GM12874 (cell line): Measurements from ENCODE around the gene SCNN1A.
A peak's percentile ranks its signal among the peaks of the same experiment; 100 is the strongest.

Experiments
- TF ChIP-seq, protein P1 (sequence below): IDR thresholded peaks from 2 replicates; pipeline ENCODE4 v1.5.1; 2011; ENCODE audit warnings: low read depth, mild to moderate bottlenecking, control low read depth, low read length, moderate library complexity; ENCODE audit not compliant: insufficient read depth

The SCNN1A gene

DNA sequence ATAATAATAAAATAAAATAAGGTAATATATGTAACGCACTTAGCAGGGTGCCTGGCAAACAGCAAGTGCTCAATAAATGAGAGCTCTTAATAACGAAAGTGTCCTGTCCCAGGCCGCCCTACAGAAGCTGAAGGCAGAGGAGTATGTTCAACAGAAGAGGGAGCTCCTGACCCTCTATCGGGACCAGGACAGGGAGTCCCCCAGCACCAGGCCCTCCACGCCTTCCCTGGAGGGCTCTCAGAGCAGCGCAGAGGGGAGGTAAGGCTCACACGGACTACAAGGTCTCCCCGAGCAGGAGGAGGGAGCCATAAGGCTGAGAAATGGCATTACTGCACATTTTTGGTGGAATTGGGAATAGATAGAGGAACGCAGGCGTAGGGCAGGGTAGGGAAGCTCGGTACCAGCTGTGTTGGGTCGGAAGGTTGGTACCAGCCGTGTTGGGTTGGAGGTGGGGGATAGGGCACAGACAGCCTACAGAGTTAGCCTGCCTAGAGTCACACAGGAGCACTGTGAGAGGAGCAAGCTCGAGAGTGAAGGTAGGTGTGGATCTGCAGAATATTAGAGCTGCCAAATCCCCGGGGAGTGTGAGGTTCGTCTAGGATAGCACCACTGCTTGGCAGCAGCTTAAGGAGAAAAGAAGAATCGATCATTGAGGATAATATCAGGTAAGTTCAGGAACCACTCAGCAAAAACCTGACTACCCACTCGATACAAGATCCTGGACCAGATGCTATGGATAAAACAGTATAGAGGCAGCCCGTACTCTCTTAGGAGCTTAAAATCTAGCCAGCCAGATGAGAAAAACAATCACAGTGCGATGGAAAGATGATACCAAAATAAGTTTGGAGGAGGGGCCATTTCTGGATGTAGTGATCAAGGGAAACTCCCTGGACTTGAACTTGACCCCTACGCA lies 48.8 kb downstream of the SCNN1A start:
- TF ChIP-seq, protein P1, sequence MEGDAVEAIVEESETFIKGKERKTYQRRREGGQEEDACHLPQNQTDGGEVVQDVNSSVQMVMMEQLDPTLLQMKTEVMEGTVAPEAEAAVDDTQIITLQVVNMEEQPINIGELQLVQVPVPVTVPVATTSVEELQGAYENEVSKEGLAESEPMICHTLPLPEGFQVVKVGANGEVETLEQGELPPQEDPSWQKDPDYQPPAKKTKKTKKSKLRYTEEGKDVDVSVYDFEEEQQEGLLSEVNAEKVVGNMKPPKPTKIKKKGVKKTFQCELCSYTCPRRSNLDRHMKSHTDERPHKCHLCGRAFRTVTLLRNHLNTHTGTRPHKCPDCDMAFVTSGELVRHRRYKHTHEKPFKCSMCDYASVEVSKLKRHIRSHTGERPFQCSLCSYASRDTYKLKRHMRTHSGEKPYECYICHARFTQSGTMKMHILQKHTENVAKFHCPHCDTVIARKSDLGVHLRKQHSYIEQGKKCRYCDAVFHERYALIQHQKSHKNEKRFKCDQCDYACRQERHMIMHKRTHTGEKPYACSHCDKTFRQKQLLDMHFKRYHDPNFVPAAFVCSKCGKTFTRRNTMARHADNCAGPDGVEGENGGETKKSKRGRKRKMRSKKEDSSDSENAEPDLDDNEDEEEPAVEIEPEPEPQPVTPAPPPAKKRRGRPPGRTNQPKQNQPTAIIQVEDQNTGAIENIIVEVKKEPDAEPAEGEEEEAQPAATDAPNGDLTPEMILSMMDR: no peak; the same call in 1 of the 2 replicates

DNA sequence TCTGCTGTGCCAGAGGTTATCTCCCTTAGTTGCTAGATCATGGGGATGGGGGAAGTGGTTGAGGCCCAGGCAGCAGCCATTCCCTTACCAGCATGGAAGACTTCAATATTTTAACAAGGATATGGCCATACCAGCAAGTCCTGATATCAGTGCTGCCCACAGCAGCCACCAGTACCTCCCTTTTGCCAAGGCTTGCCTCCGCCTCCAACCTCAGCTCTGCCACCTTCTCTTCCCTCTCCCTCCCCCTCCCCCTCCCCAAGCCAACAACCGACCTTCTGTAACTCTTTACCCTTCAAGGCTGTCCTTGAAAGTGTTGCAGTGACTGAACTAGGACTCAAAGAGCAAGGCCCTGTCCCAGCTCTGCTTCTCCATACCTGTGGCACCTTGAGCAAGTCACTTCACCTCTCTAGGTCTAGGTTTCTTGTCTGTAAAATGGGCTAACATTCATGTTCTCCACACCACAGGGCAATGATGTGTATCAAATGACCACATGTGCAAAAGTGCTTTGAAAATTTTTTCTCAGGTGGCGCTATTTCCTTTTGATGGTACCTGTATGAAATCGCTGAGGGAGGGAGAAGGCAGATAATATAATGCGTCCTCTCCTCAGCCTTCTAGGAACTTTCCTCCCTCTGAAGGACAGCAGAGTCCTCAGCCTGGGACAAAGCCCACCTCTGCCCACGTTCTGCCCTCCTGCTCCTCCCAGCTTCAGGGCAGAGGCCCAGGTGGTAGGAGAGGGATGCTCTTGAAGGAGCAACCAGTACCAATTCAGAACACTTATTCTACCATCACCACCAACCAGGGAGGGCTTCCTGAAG lies 50.2 kb downstream of the SCNN1A start:
- TF ChIP-seq, protein P1: no peak

DNA sequence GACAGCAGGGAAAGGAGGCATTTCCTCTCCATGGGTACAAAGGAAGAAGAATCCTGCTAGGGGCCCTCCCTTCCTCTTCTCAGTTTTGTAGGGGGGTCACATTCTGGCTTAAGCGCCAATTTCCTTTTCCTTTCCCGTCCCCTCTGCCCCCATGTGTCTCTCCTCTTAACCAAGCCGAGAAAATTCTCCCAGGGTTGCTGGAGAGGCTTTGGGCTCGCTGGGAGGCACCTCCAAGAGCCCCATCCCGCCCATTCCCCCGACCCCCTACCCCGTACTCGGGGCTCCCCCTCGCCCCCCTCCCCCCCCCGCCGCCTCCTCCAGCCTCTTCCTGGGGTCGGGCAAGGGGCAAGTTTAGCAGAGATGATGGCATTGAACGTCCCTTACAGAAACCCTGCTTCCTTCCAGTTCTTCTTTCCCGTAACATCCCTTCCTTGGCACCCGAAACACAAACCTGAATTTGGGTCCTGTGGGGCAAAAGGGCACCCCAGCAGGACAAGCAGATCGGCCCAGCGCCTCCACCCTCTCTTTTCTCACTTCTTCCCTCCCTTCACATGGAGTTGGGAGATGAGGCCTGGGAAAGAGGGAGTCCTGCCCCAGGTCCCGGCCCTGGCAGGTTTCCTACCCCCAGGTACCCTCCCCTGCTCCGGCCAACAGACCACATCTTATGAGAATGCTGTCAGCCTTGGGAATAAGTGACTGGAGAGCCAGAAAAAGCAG lies 51.2 kb downstream of the SCNN1A start:
- TF ChIP-seq, protein P1: no peak

DNA sequence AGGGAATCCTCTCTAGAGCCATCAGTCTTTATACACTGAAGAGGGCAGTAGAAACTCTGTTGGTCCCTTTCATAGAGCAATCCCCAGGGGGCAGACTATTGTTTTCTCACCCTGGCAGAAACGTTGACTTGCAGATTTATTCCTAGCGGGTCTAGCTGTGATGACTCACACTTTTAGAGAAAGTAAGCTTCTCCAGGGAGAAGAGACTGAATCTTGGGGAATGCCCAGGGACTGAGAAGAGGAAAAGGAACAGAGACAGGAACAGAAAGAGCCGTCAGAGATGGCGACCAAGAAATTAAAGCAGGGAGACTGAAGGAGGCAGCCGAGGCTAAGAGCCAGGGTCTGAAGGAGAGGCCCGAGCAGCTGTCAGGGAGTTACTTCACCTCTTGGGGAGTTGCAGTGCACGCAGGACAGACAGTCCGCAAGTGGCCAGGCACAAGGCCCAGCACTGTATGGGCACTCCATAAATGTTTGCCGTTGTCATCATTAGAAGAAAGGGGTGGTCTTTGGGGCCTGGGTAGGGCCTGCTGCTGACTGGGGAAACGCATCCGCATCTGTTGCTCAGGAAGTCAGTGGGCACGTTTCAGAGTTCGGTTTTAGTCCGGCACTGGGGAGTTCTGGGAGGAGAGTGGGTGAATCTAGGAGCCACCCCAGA lies 51.9 kb downstream of the SCNN1A start:
- TF ChIP-seq, protein P1: 0 out of 2 replicates have a peak, but pooled peaks have one; percentile 22

DNA sequence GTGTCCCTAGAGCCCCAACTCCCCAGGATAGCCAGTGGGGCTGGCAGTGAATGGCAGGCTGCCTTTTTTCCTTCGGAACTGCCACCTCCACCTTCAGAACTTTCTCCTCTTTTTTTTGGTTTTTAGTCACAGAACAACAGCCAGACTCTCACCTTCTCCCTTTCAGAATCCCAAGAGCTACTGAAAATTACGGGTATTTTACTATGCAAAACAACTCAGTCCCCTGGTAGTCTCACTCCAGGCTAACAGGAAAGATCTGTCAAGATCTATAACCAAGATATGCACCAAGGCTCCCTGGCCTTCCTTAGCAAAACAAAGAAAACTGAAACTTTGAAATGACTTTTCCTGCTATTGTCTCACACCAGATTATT lies 52.4 kb downstream of the SCNN1A start:
- TF ChIP-seq, protein P1: no peak

DNA sequence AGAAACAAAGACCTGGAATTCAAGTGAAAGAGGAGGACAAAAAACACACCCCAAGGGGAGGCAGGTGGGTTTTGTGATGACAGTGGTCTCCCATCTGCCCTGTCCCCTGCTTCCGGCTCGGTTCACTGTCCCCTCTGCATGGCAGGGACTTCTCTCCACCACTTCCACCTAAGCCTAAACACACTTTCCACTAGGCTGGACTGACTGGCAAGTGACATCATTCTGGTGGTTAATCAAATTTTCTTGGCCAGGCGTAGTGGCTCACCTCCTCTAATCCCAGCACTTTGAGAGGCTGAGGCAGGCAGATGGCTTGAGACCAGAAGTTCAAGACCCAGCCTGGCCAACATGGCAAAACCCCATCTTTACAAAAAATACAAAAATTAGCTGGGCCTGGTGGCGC lies 53.0 kb downstream of the SCNN1A start:
- TF ChIP-seq, protein P1: no peak
